ENCODE measurements around the gene ZFP62. TPM values are rescaled to one million over a fixed set of nuclear protein-coding genes. Genes with fewer than 3 reads are reported as not detected.

Gene ZFP62
- total and polyA plus RNA-seq, 2 of the 4 experiments (the other 2 are of a cell fraction): 8.2 to 20.3 TPM

DNA sequence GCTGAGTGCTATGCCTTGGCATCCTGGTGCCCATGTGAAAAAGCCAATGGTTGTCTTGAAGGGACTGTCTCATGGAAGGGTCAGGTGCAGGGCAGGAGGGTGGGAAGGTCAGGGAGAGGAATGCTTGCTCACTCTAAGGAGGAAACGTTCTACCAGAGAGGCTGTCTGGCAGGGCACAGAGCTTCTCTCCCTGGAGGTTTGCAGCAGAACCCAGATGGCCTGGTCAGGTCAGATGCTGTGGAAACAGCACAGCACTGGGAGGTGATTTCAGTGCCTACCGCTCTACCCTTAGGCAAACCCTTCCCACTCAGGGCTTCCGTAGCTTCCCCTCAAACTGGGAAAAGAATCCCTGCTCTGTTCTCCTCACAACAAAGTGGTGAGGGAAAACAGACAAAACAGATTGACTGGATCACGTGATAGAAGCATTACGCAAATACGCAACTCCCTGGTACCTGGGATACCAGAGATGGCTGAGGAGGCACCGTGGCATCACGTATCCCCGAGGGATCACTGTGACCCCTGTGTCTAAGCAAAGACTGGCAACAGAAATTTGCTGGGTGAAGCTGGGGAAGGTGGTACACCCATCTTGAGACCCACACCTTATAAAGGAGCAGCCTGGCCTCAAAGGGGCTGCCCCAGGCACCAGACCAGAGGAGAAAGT lies 54.6 kb downstream of the ZFP62 start:
- in situ Hi-C loops (cut with MboI; ENCODE audit: low sequenced_read_pairs): loop anchor here (10.0 kb wide), 2 partner anchors 378 to 448 kb away; no protein-coding TSS in a partner anchor
- dilution Hi-C loops (cut with HindIII; ENCODE audit: low sequenced_read_pairs, unreplicated experiment): no loop called here
- no peak overlapping the region for H2AK9ac ChIP-seq (replicated peaks; ENCODE audit: low read depth, low read length, poor library complexity)
- H2BK5ac ChIP-seq (ENCODE audit: low read depth, low read length, poor library complexity, severe bottlenecking): no peak overlapping the region
- H3K9me1 ChIP-seq (ENCODE audit: insufficient read depth, low read length): peaks cover 16% of the 10 kb centered on the region
- ChIA-PET POLR2A (ENCODE audit: unreplicated experiment) (interaction anchor here (0.5 kb wide), 1 partner anchor 24 kb away, joined by 3 read pairs; no protein-coding TSS in a partner anchor), CTCF (interaction anchor here (1.0 kb wide), 1 partner anchor 22 kb away, joined by 3 read pairs; no protein-coding TSS in a partner anchor)
- no peak overlapping the region for H4K8ac ChIP-seq (ENCODE audit: low read depth in 2 of 2, low read length in 2 of 2)
- H4K5ac ChIP-seq (ENCODE audit: low read depth, low read length): no peak overlapping the region
- no peak overlapping the region; the same call in 1 of the 2 replicates for H2AK5ac ChIP-seq (ENCODE audit: low read depth, low read length)
- no peak overlapping the region for H3K4me3 ChIP-seq (ENCODE audit: insufficient read depth, low read depth, low read length)
- no peak overlapping the region; the same call in 1 of the 2 replicates for H3K23ac ChIP-seq (ENCODE audit: low read depth, low read length)
- no peaks in the 10 kb centered on the region for H3K27me3 ChIP-seq (ENCODE audit: control insufficient read depth, insufficient read depth, low read length)
- H3K9me3 ChIP-seq (ENCODE audit: control insufficient read depth, insufficient read depth, low read length): no peaks in the 10 kb centered on the region
- H4K20me1 ChIP-seq (ENCODE audit: insufficient read depth, low read length): peaks cover 6% of the 10 kb centered on the region
- BruUV-seq (replicated peaks): no TSS peak
- H3K4me2 ChIP-seq (ENCODE audit: low read depth, low read length): peak overlapping the region; percentile 5; the same call in 1 of the 2 replicates
- no peak overlapping the region for H2BK15ac ChIP-seq (ENCODE audit: low read depth, low read length)
- H3K79me1 ChIP-seq (ENCODE audit: low read depth in 1 of 2, low read length in 2 of 2): peaks cover 39 to 61% of the 10 kb centered on the region in 2 experiments
- no peak overlapping the region for H4K91ac ChIP-seq (ENCODE audit: insufficient read depth, low read depth, low read length)
- TF ChIP-seq, protein P1, sequence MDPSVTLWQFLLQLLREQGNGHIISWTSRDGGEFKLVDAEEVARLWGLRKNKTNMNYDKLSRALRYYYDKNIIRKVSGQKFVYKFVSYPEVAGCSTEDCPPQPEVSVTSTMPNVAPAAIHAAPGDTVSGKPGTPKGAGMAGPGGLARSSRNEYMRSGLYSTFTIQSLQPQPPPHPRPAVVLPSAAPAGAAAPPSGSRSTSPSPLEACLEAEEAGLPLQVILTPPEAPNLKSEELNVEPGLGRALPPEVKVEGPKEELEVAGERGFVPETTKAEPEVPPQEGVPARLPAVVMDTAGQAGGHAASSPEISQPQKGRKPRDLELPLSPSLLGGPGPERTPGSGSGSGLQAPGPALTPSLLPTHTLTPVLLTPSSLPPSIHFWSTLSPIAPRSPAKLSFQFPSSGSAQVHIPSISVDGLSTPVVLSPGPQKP (IDR thresholded peaks at IDR 0.05; ENCODE audit: borderline replicate concordance, low read depth, low read length): no peak
- TF ChIP-seq MAFK (IDR thresholded peaks at IDR 0.05; ENCODE audit: low read depth, low read length): no peak
- no peak for TF ChIP-seq FOS (IDR thresholded peaks at IDR 0.05; ENCODE audit: low read depth, low read length)
- no peak for TF ChIP-seq POLR2A (IDR thresholded peaks at IDR 0.05; ENCODE audit: low read depth, low read length)
- TF ChIP-seq, protein P2, sequence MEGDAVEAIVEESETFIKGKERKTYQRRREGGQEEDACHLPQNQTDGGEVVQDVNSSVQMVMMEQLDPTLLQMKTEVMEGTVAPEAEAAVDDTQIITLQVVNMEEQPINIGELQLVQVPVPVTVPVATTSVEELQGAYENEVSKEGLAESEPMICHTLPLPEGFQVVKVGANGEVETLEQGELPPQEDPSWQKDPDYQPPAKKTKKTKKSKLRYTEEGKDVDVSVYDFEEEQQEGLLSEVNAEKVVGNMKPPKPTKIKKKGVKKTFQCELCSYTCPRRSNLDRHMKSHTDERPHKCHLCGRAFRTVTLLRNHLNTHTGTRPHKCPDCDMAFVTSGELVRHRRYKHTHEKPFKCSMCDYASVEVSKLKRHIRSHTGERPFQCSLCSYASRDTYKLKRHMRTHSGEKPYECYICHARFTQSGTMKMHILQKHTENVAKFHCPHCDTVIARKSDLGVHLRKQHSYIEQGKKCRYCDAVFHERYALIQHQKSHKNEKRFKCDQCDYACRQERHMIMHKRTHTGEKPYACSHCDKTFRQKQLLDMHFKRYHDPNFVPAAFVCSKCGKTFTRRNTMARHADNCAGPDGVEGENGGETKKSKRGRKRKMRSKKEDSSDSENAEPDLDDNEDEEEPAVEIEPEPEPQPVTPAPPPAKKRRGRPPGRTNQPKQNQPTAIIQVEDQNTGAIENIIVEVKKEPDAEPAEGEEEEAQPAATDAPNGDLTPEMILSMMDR (conservative IDR thresholded peaks at IDR 0.05; ENCODE audit: low read depth, low read length): no peak
- no peak for TF ChIP-seq MXI1 (IDR thresholded peaks at IDR 0.05; ENCODE audit: borderline replicate concordance, low read depth, low read length)
- TF ChIP-seq SMC3 (IDR thresholded peaks at IDR 0.05; ENCODE audit: low read depth, low read length): no peak
- TF ChIP-seq RCOR1 (IDR thresholded peaks at IDR 0.05; ENCODE audit: insufficient replicate concordance, low read length): no peak
- TF ChIP-seq MAZ (IDR thresholded peaks at IDR 0.05; ENCODE audit: borderline replicate concordance, low read depth, low read length): no peak
- TF ChIP-seq NFE2L2 (IDR thresholded peaks at IDR 0.05; ENCODE audit: low read depth, low read length): no peak
- 71% methylated on average over 4 of the region's 9 CpGs; no CpG with 5 or more reads in 1 of the 2 experiments for WGBS, 2 experiments (ENCODE audit: extremely low coverage in 2 of 2, insufficient read length in 1 of 2)
- no peak overlapping the region for H3K27ac ChIP-seq (ENCODE audit: insufficient read depth, low read length)
- H3K14ac ChIP-seq (replicated peaks; ENCODE audit: low read depth, low read length): no peak overlapping the region
- no peak overlapping the region for H2BK120ac ChIP-seq (ENCODE audit: low read depth, low read length)
- peaks cover 16% of the 10 kb centered on the region for H3K4me1 ChIP-seq (ENCODE audit: control insufficient read depth, insufficient read depth, low read length)
- no peak for ATAC-seq (ENCODE audit: low read depth)
- DNase-seq: no peak
- H3K18ac ChIP-seq (ENCODE audit: low read depth, low read length): no peak overlapping the region
- H2AFZ ChIP-seq (replicated peaks; ENCODE audit: low read length, poor library complexity): no peak overlapping the region
- H3K36me3 ChIP-seq (ENCODE audit: control insufficient read depth, insufficient read depth, low read length): peaks cover 10% of the 10 kb centered on the region
- no peak overlapping the region for H2BK20ac ChIP-seq (ENCODE audit: low read depth, low read length)
- H3K56ac ChIP-seq (ENCODE audit: extremely low read depth, insufficient read depth, low read length): no peak overlapping the region
- intact Hi-C loops (cut with micrococcal nuclease): no loop called here
- no peak overlapping the region for H3K4ac ChIP-seq (ENCODE audit: low read depth, low read length)
- H3K9ac ChIP-seq (ENCODE audit: low read depth, low read length): no peak overlapping the region

Data from IMR-90 (cell line).